ENCODE measurements around the gene C16orf87.

Gene C16orf87

GRCh38 chr16:46753015-46753414, 78.0 kb downstream of the C16orf87 start:
- no peak for DNase-seq

GRCh38 chr16:46751381-46751780, 79.6 kb downstream of the C16orf87 start:
- no peak for DNase-seq

GRCh38 chr16:46748775-46749705, 81.9 kb downstream of the C16orf87 start:
- DNase-seq = no peak

GRCh38 chr16:46747777-46748651, 83.0 kb downstream of the C16orf87 start, which contains the start of gene MYLK3:
TSS of gene MYLK3 (minus strand) at chr16:46748344. CDS start at chr16:46748193, 151 bp downstream.
- DNase-seq = no peak

GRCh38 chr16:46746821-46747776, 83.9 kb downstream of the C16orf87 start:
- DNase-seq = no peak
